Karpas-422 (cell line): ENCODE data around the gene KIRREL3. TPM values are rescaled to one million over a fixed set of nuclear protein-coding genes. Genes with fewer than 3 reads are reported as not detected.

Source experiments
- DNase-seq: peaks from one replicate; pipeline ENCODE4 v3.0.0-alpha.2; 2015
- H2AFZ ChIP-seq: fragments of 200-600 bp; sonication (generic); 2 replicates; pipeline ENCODE4 v1.6.1; 2014; ENCODE audit warnings: antibody characterized with exemption, low read length, mixed read lengths
- H3K27ac ChIP-seq: fragments of 200-600 bp; sonication (generic); 2 replicates; pipeline ENCODE4 v1.5.1; 2014; ENCODE audit warnings: mild to moderate bottlenecking, low read length, moderate library complexity
- H3K27me3 ChIP-seq: fragments of 200-600 bp; sonication (generic); 2 replicates; pipeline ENCODE4 v1.6.1; 2014; ENCODE audit warnings: low read length, mixed read lengths
- H3K36me3 ChIP-seq: fragments of 200-600 bp; sonication (generic); 2 replicates; pipeline ENCODE4 v1.6.1; 2014; ENCODE audit warnings: low read length, mixed read lengths; ENCODE audit not compliant: insufficient read depth
- H3K4me1 ChIP-seq: fragments of 200-600 bp; sonication (generic); 2 replicates; pipeline ENCODE4 v1.6.1; 2014; ENCODE audit warnings: mild to moderate bottlenecking, low read length, mixed read lengths
- H3K4me2 ChIP-seq: fragments of 200-600 bp; sonication (generic); 2 replicates; pipeline ENCODE4 v1.6.1; 2014; ENCODE audit warnings: low read length, low read depth, mild to moderate bottlenecking; ENCODE audit not compliant: poor library complexity, severe bottlenecking
- H3K4me3 ChIP-seq: fragments of 200-600 bp; sonication (generic); 2 replicates; pipeline ENCODE4 v1.5.1; 2014; ENCODE audit warnings: mild to moderate bottlenecking, antibody characterized with exemption, low read length, mixed read lengths
- H3K79me2 ChIP-seq: fragments of 200-600 bp; sonication (generic); 2 replicates; pipeline ENCODE4 v1.6.1; 2014; ENCODE audit warnings: mild to moderate bottlenecking, low read length, mixed read lengths
- H3K9ac ChIP-seq: fragments of 200-600 bp; sonication (generic); 2 replicates; pipeline ENCODE4 v1.6.0; 2014; ENCODE audit warnings: low read length
- H3K9me2 ChIP-seq: fragments of 200-600 bp; sonication (generic), shearing (Covaris generic); replicated peaks from 2 replicates; pipeline ENCODE4 v1.6.0; 2014; ENCODE audit warnings: mild to moderate bottlenecking, low read length, moderate library complexity; ENCODE audit not compliant: insufficient read depth
- H3K9me3 ChIP-seq: fragments of 300-700, 200-600 bp; sonication (generic); 2 replicates; pipeline ENCODE4 v1.6.1; 2014; ENCODE audit warnings: low read length, mixed read lengths
- H4K20me1 ChIP-seq: fragments of 200-600 bp; sonication (generic); 2 replicates; pipeline ENCODE4 v1.6.1; 2014; ENCODE audit warnings: mild to moderate bottlenecking, antibody characterized with exemption, low read length, low read depth; ENCODE audit not compliant: insufficient read depth
- total RNA-seq: library from RNA; depleted of rRNA; stranded (reverse); fragments of >200 nt; shearing (Covaris generic); gene quantifications from 2 replicates; pipeline ENCODE4 v1.2.3, GENCODE V29; 2014; ENCODE audit warnings: low replicate concordance

KIRREL3 gene
- total RNA-seq, 1 experiment from 2014 or later = not detected

- Histone ChIP-seq H3K27me3 (no peaks in the 10 kb centered on the region), H3K9me2 (no peaks in the 10 kb centered on the region), H3K79me2 (no peaks in the 10 kb centered on the region), H3K4me1 (no peaks in the 10 kb centered on the region), H4K20me1 (no peaks in the 10 kb centered on the region), H3K9me3 (no peaks in the 10 kb centered on the region), H3K27ac (no peak overlapping the region), H3K4me2 (no peak overlapping the region), H2AFZ (no peak overlapping the region), H3K9ac (no peak overlapping the region), H3K4me3 (no peak overlapping the region), H3K36me3 (no peaks in the 10 kb centered on the region)
- no peak for DNase-seq
These were observed 57.3 kb downstream of the KIRREL3 start for GRCh38 chr11:126943316-126943715.

- Histone ChIP-seq H3K27ac (no peak overlapping the region), H3K4me2 (no peak overlapping the region), H3K4me3 (no peak overlapping the region), H4K20me1 (no peaks in the 10 kb centered on the region), H3K27me3 (no peaks in the 10 kb centered on the region), H3K79me2 (no peaks in the 10 kb centered on the region), H3K9me3 (no peaks in the 10 kb centered on the region), H2AFZ (no peak overlapping the region), H3K9ac (no peak overlapping the region), H3K9me2 (no peaks in the 10 kb centered on the region), H3K36me3 (no peaks in the 10 kb centered on the region), H3K4me1 (no peaks in the 10 kb centered on the region)
- DNase-seq = no peak
These were observed 58.4 kb downstream of the KIRREL3 start for GRCh38 chr11:126942146-126942545.

GRCh38 chr11:126939552-126939951 lies 61.0 kb downstream of the KIRREL3 start:
- Histone ChIP-seq H3K79me2 (no peaks in the 10 kb centered on the region), H2AFZ (no peak overlapping the region), H4K20me1 (no peaks in the 10 kb centered on the region), H3K9me3 (no peaks in the 10 kb centered on the region), H3K9ac (no peak overlapping the region), H3K27me3 (no peaks in the 10 kb centered on the region), H3K36me3 (no peaks in the 10 kb centered on the region), H3K9me2 (no peaks in the 10 kb centered on the region), H3K4me1 (no peaks in the 10 kb centered on the region), H3K4me3 (no peak overlapping the region), H3K4me2 (no peak overlapping the region), H3K27ac (no peak overlapping the region)
- DNase-seq = no peak

- Histone ChIP-seq H3K9ac (no peak overlapping the region), H3K4me1 (no peaks in the 10 kb centered on the region), H3K4me2 (no peak overlapping the region), H2AFZ (no peak overlapping the region), H3K9me2 (no peaks in the 10 kb centered on the region), H4K20me1 (no peaks in the 10 kb centered on the region), H3K4me3 (no peak overlapping the region), H3K79me2 (no peaks in the 10 kb centered on the region), H3K27ac (no peak overlapping the region), H3K27me3 (no peaks in the 10 kb centered on the region), H3K9me3 (no peaks in the 10 kb centered on the region), H3K36me3 (no peaks in the 10 kb centered on the region)
- DNase-seq = no peak
These were observed 61.9 kb downstream of the KIRREL3 start for GRCh38 chr11:126938718-126939117.

GRCh38 chr11:126930091-126930841 lies 70.3 kb downstream of the KIRREL3 start:
- Histone ChIP-seq H3K9me2 (no peaks in the 10 kb centered on the region), H3K4me2 (no peak overlapping the region), H3K9ac (no peak overlapping the region), H3K79me2 (no peaks in the 10 kb centered on the region), H3K27ac (no peak overlapping the region), H3K36me3 (no peaks in the 10 kb centered on the region), H3K4me1 (no peaks in the 10 kb centered on the region), H3K27me3 (no peaks in the 10 kb centered on the region), H2AFZ (no peak overlapping the region), H3K9me3 (no peaks in the 10 kb centered on the region), H4K20me1 (no peaks in the 10 kb centered on the region), H3K4me3 (no peak overlapping the region)
- DNase-seq = no peak

- H3K27ac ChIP-seq = no peak overlapping the region
- H3K9ac ChIP-seq = no peak overlapping the region
- no peaks in the 10 kb centered on the region for H3K4me1 ChIP-seq
- no peak overlapping the region for H3K4me3 ChIP-seq
- H3K36me3 ChIP-seq = no peaks in the 10 kb centered on the region
- no peaks in the 10 kb centered on the region for H4K20me1 ChIP-seq
- H3K9me2 ChIP-seq = no peaks in the 10 kb centered on the region
- no peaks in the 10 kb centered on the region for H3K79me2 ChIP-seq
- no peaks in the 10 kb centered on the region for H3K27me3 ChIP-seq
- no peak overlapping the region for H2AFZ ChIP-seq
- no peaks in the 10 kb centered on the region for H3K9me3 ChIP-seq
- DNase-seq = no peak
- no peak overlapping the region for H3K4me2 ChIP-seq
These were observed 71.2 kb downstream of the KIRREL3 start for GRCh38 chr11:126929179-126930061.

- Histone ChIP-seq H3K4me2 (no peak overlapping the region), H3K4me1 (no peaks in the 10 kb centered on the region), H3K9me3 (no peaks in the 10 kb centered on the region), H4K20me1 (no peaks in the 10 kb centered on the region), H2AFZ (no peak overlapping the region), H3K9me2 (no peaks in the 10 kb centered on the region), H3K4me3 (no peak overlapping the region), H3K9ac (no peak overlapping the region), H3K27me3 (no peaks in the 10 kb centered on the region), H3K27ac (no peak overlapping the region), H3K36me3 (no peaks in the 10 kb centered on the region), H3K79me2 (no peaks in the 10 kb centered on the region)
- no peak for DNase-seq
These were observed 72.9 kb downstream of the KIRREL3 start for GRCh38 chr11:126927623-126928022.

GRCh38 chr11:126926376-126926791 lies 74.2 kb downstream of the KIRREL3 start:
- Histone ChIP-seq H3K27me3 (no peaks in the 10 kb centered on the region), H3K79me2 (no peaks in the 10 kb centered on the region), H3K4me3 (no peak overlapping the region)

More at GRCh38 chr11:126926376-126926791, 74.2 kb downstream of the KIRREL3 start:
- no peaks in the 10 kb centered on the region for H3K9me3 ChIP-seq
- H3K4me2 ChIP-seq = no peak overlapping the region
- DNase-seq = no peak
- H3K9me2 ChIP-seq = no peaks in the 10 kb centered on the region
- H3K27ac ChIP-seq = no peak overlapping the region
- H4K20me1 ChIP-seq = no peaks in the 10 kb centered on the region
- no peaks in the 10 kb centered on the region for H3K36me3 ChIP-seq
- H3K9ac ChIP-seq = no peak overlapping the region
- H2AFZ ChIP-seq = no peak overlapping the region
- no peaks in the 10 kb centered on the region for H3K4me1 ChIP-seq
